Motor neuron (in vitro differentiated cells): ENCODE results near the gene U2SURP. TPM values are rescaled to one million over a fixed set of nuclear protein-coding genes. Genes with fewer than 3 reads are reported as not detected.

Source experiments
- ATAC-seq, 8 experiments: fragments of 200-7000 bp; cut with Tn5 transposase; replicated peaks in 6 of 8; 2 replicates each; pipeline ENCODE4 v1.8.0; 2021; ENCODE audit warnings: mild to moderate bottlenecking in 8 of 8, moderate library complexity in 8 of 8
- H3K27ac ChIP-seq, 2 donors: fragments of 250-450 bp; sonication (Bioruptor Pico); 2 replicates each; pipeline ENCODE4 v1.9.0; 2021; ENCODE audit warnings: antibody characterized with exemption in 2 of 2, mild to moderate bottlenecking in 2 of 2, moderate library complexity in 1 of 2
- H3K4me1 ChIP-seq, 2 donors: fragments of 250-450 bp; sonication (Bioruptor Pico); replicated peaks in 1 of 2; 2 replicates each; pipeline ENCODE4 v1.6.1; 2021; ENCODE audit warnings: antibody characterized with exemption in 2 of 2, mild to moderate bottlenecking in 2 of 2, moderate library complexity in 1 of 2
- H3K4me3 ChIP-seq, 5 donors: fragments of 250-450 bp; sonication (Bioruptor Pico); 2 replicates each; pipeline ENCODE4 v1.9.0; 2021; ENCODE audit warnings: antibody characterized with exemption in 5 of 5, mild to moderate bottlenecking in 5 of 5, moderate library complexity in 4 of 5
- WGBS, 10 experiments: fragments of 450-650 bp; shearing (Covaris generic); methylation state at CpG; one replicate each; pipeline ENCODE4 v1.0.0; 2022; 5-methylcytosine and 5-hydroxymethylcytosine counted together
- in situ Hi-C, 9 experiments: fragments of 400-800 bp; cut with MboI; loops; one replicate each; pipeline ENCODE4 v1.15.0; 2021; ENCODE audit warnings: low sequenced_read_pairs in 9 of 9, low pct_unique_long_range_greater_than_20kb in 2 of 9; ENCODE audit not compliant: unreplicated experiment in 9 of 9
- total RNA-seq, 8 experiments: library from RNA; unstranded; fragments of 300-600 nt; gene quantifications; 2 replicates each; pipeline versions ENCODE4 v1.2.3 to v1.2.4, GENCODE V29; 2022

U2SURP gene
- total RNA-seq, 8 experiments from 2014 or later = 57.0 to 176 (median 81.6) TPM

- Histone ChIP-seq H3K4me1 (no peaks in the 10 kb centered on the region), H3K27ac (no peak overlapping the region), H3K4me3 (no peak overlapping the region)
- in situ Hi-C loops = loop anchor here in 1 of 9 experiments (25.0 kb wide), 1 partner anchor 554 kb away; no protein-coding TSS in a partner anchor
- ATAC-seq = no peak
- 86 to 100% (median 100%) methylated on average over 1 of the region's 3 CpGs; no CpG with 5 or more reads in 7 of the 10 experiments for WGBS, 10 experiments
Observed at GRCh38 chr3:143083781-143084180, 82.4 kb downstream of the U2SURP start.

- in situ Hi-C loops = loop anchor here in 1 of 9 experiments (25.0 kb wide), 1 partner anchor 552 kb away; no protein-coding TSS in a partner anchor
- Histone ChIP-seq H3K4me1 (no peaks in the 10 kb centered on the region), H3K27ac (no peak overlapping the region), H3K4me3 (no peak overlapping the region)
- peak in 3 of 8 experiments; percentile 63 to 99 (median 99) for ATAC-seq
- WGBS, 10 experiments = 43 to 98% (median 76%) methylated on average over 1 to 12 of the region's 17 CpGs
Observed at GRCh38 chr3:143084856-143085731, 83.7 kb downstream of the U2SURP start.

GRCh38 chr3:143088835-143089234 is 87.5 kb downstream of the U2SURP start:
- Histone ChIP-seq H3K4me1 (no peaks in the 10 kb centered on the region), H3K27ac (no peak overlapping the region), H3K4me3 (no peak overlapping the region)
- 44 to 100% (median 87%) methylated on average over 1 of the region's 1 CpG; no CpG with 5 or more reads in 3 of the 10 experiments for WGBS, 10 experiments
- in situ Hi-C loops = loop anchor here in 1 of 9 experiments (25.0 kb wide), 1 partner anchor 548 kb away; no protein-coding TSS in a partner anchor
- ATAC-seq = no peak

GRCh38 chr3:143089965-143090364 is 88.6 kb downstream of the U2SURP start:
- Histone ChIP-seq H3K27ac (no peak overlapping the region), H3K4me3 (no peak overlapping the region), H3K4me1 (no peaks in the 10 kb centered on the region)
- no peak for ATAC-seq
- 80 to 100% (median 92%) methylated on average over 1 to 4 of the region's 4 CpGs; no CpG with 5 or more reads in 3 of the 10 experiments for WGBS, 10 experiments
- in situ Hi-C loops = loop anchor here in 1 of 9 experiments (25.0 kb wide), 1 partner anchor 547 kb away; no protein-coding TSS in a partner anchor

- WGBS, 10 experiments = 37 to 100% (median 50%) methylated on average over 1 to 4 of the region's 5 CpGs; no CpG with 5 or more reads in 4 of the 10 experiments
- H3K27ac ChIP-seq = no peak overlapping the region
- no peak overlapping the region for H3K4me3 ChIP-seq
- in situ Hi-C loops = loop anchor here in 1 of 9 experiments (25.0 kb wide), 1 partner anchor 547 kb away; no protein-coding TSS in a partner anchor
- no peaks in the 10 kb centered on the region for H3K4me1 ChIP-seq
- no peak for ATAC-seq
Observed at GRCh38 chr3:143090486-143090885, 89.1 kb downstream of the U2SURP start.

GRCh38 chr3:143090976-143091837 is 89.8 kb downstream of the U2SURP start:
- no peak overlapping the region for H3K27ac ChIP-seq
- ATAC-seq = no peak
- H3K4me1 ChIP-seq = no peaks in the 10 kb centered on the region
- 74 to 100% (median 87%) methylated on average over 2 to 9 of the region's 9 CpGs; no CpG with 5 or more reads in 1 of the 10 experiments for WGBS, 10 experiments
- no peak overlapping the region for H3K4me3 ChIP-seq
- in situ Hi-C loops = loop anchor here in 1 of 9 experiments (25.0 kb wide), 1 partner anchor 546 kb away; no protein-coding TSS in a partner anchor

GRCh38 chr3:143092191-143092590 is 90.8 kb downstream of the U2SURP start:
- no peak for ATAC-seq
- H3K4me3 ChIP-seq = no peak overlapping the region
- H3K27ac ChIP-seq = no peak overlapping the region
- in situ Hi-C loops = loop anchor here in 1 of 9 experiments (25.0 kb wide), 1 partner anchor 545 kb away; no protein-coding TSS in a partner anchor
- WGBS, 10 experiments = 0 to 100% (median 40%) methylated on average over 1 of the region's 1 CpG; no CpG with 5 or more reads in 5 of the 10 experiments
- no peaks in the 10 kb centered on the region for H3K4me1 ChIP-seq

- in situ Hi-C loops = loop anchor here in 1 of 9 experiments (25.0 kb wide), 1 partner anchor 541 kb away; no protein-coding TSS in a partner anchor
- no peak for ATAC-seq
- H3K4me3 ChIP-seq = no peak overlapping the region
- WGBS, 10 experiments = 57 to 100% (median 81%) methylated on average over 1 to 2 of the region's 2 CpGs; no CpG with 5 or more reads in 6 of the 10 experiments
- H3K27ac ChIP-seq = no peak overlapping the region
- H3K4me1 ChIP-seq = no peaks in the 10 kb centered on the region
Observed at GRCh38 chr3:143095813-143096212, 94.4 kb downstream of the U2SURP start.

- peak in 1 of 8 experiments; percentile 61 for ATAC-seq
- in situ Hi-C loops = loop anchor here in 1 of 9 experiments (25.0 kb wide), 1 partner anchor 539 kb away; no protein-coding TSS in a partner anchor
Observed at GRCh38 chr3:143098032-143098764, 96.8 kb downstream of the U2SURP start.

GRCh38 chr3:143099210-143099609 is 97.8 kb downstream of the U2SURP start:
- Histone ChIP-seq H3K4me1 (no peaks in the 10 kb centered on the region), H3K27ac (no peak overlapping the region), H3K4me3 (no peak overlapping the region)
- in situ Hi-C loops = loop anchor here in 1 of 9 experiments (25.0 kb wide), 1 partner anchor 538 kb away; no protein-coding TSS in a partner anchor
- peak in 1 of 8 experiments; percentile 29 for ATAC-seq
- WGBS, 10 experiments = 60 to 100% (median 83%) methylated on average over 1 to 3 of the region's 3 CpGs; no CpG with 5 or more reads in 4 of the 10 experiments

More at GRCh38 chr3:143098032-143098764, 96.8 kb downstream of the U2SURP start:
- 44 to 82% (median 70%) methylated on average over 3 to 5 of the region's 5 CpGs for WGBS, 10 experiments
- Histone ChIP-seq H3K27ac (no peak overlapping the region), H3K4me3 (no peak overlapping the region), H3K4me1 (no peaks in the 10 kb centered on the region)

- 0 to 90% (median 67%) methylated on average over 1 to 2 of the region's 2 CpGs; no CpG with 5 or more reads in 3 of the 10 experiments for WGBS, 10 experiments
- H3K27ac ChIP-seq = no peak overlapping the region
- H3K4me3 ChIP-seq = no peak overlapping the region
- ATAC-seq = peak in 2 of 8 experiments; percentile 16 to 19
- H3K4me1 ChIP-seq = no peaks in the 10 kb centered on the region
- in situ Hi-C loops = loop anchor here in 1 of 9 experiments (25.0 kb wide), 1 partner anchor 538 kb away; no protein-coding TSS in a partner anchor
Observed at GRCh38 chr3:143099690-143100089, 98.3 kb downstream of the U2SURP start.
